Endothelial cell of umbilical vein (primary cell): ENCODE results near the gene TARS2.
A peak's percentile ranks its signal among the peaks of the same experiment; 100 is the strongest.

Experiments used
- EZH2 ChIP-seq: IDR thresholded peaks from 2 replicates; pipeline ENCODE4 v1.6.1; 2012; ENCODE audit warnings: borderline replicate concordance, low read depth, mild to moderate bottlenecking, moderate library complexity, low read length, inconsistent platforms; ENCODE audit not compliant: severe bottlenecking
- FOS ChIP-seq: IDR thresholded peaks from 2 replicates; pipeline ENCODE4 v1.6.1; 2011; ENCODE audit warnings: mild to moderate bottlenecking, low read length, moderate library complexity, borderline replicate concordance; ENCODE audit not compliant: insufficient read depth
- MAX ChIP-seq: IDR thresholded peaks from 2 replicates; pipeline ENCODE4 v1.6.1; 2011; ENCODE audit not compliant: insufficient read depth, insufficient read length
- MYC ChIP-seq: IDR thresholded peaks from one replicate; pipeline ENCODE4 v1.6.1; 2011; ENCODE audit warnings: mild to moderate bottlenecking, low read depth, low read length
- POLR2A ChIP-seq: IDR thresholded peaks from 2 replicates; pipeline ENCODE4 v1.6.1; 2012; ENCODE audit warnings: low read depth, mild to moderate bottlenecking, control low read depth, low read length
- POLR2AphosphoS5 ChIP-seq: IDR thresholded peaks from 2 replicates; pipeline ENCODE4 v1.6.1; 2012; ENCODE audit warnings: low read depth, mild to moderate bottlenecking, control low read depth, low read length, moderate library complexity; ENCODE audit not compliant: insufficient read depth
- TF ChIP-seq, protein P1 (sequence below), 2 donors: IDR thresholded peaks; 1 replicate in 1 of 2; 2 replicates in 1 of 2; pipeline ENCODE4 v1.5.1; 2011; ENCODE audit warnings: low read length in 2 of 2, mild to moderate bottlenecking in 2 of 2, moderate library complexity in 2 of 2, control low read depth in 1 of 2, inconsistent platforms in 1 of 2, low read depth in 1 of 2; ENCODE audit not compliant: insufficient read depth in 1 of 2; ENCODE audit errors: extremely low read depth in 1 of 2

GRCh38 chr1:150552128-150552910 lies 65.1 kb downstream of the TARS2 start:
- TF ChIP-seq, protein P1, sequence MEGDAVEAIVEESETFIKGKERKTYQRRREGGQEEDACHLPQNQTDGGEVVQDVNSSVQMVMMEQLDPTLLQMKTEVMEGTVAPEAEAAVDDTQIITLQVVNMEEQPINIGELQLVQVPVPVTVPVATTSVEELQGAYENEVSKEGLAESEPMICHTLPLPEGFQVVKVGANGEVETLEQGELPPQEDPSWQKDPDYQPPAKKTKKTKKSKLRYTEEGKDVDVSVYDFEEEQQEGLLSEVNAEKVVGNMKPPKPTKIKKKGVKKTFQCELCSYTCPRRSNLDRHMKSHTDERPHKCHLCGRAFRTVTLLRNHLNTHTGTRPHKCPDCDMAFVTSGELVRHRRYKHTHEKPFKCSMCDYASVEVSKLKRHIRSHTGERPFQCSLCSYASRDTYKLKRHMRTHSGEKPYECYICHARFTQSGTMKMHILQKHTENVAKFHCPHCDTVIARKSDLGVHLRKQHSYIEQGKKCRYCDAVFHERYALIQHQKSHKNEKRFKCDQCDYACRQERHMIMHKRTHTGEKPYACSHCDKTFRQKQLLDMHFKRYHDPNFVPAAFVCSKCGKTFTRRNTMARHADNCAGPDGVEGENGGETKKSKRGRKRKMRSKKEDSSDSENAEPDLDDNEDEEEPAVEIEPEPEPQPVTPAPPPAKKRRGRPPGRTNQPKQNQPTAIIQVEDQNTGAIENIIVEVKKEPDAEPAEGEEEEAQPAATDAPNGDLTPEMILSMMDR (IDR thresholded peaks at IDR 0.05; ENCODE audit: extremely low read depth in 1 of 2, insufficient read depth in 1 of 2, low read depth in 1 of 2, low read length in 2 of 2), result no peak
- no peak for TF ChIP-seq MAX
- peak; percentile 61 for TF ChIP-seq POLR2AphosphoS5
- peak; percentile 53 for TF ChIP-seq POLR2A
- TF ChIP-seq MYC, result no peak
- TF ChIP-seq EZH2, result no peak
- peak; percentile 36 for TF ChIP-seq FOS
